AG04450 (cell line): Measurements from ENCODE around the gene ASB12. TPM values are rescaled to one million over a fixed set of nuclear protein-coding genes. Genes with fewer than 3 reads are reported as not detected.

ENCODE experiments used
- CTCF ChIA-PET: fragments of 300-600, 350-600 bp; formaldehyde crosslinking; extraction: SDS; loops from one replicate; lab custom pipeline; 2022; ENCODE audit warnings: antibody characterized with exemption, inconsistent platforms; lab: Charles Lee
- POLR2A ChIA-PET: fragments of 350-600 bp; formaldehyde crosslinking; extraction: SDS; loops from one replicate; lab custom pipeline; 2021; ENCODE audit warnings: antibody characterized with exemption, inconsistent platforms; lab: Yijun Ruan, JAX
- DNase-seq: peaks from one replicate; pipeline ENCODE4 v3.0.0-alpha.2; 2011; ENCODE audit warnings: low read depth, low spot score
- H3K27ac ChIP-seq: one replicate; pipeline ENCODE4 v1.5.1; 2012; ENCODE audit warnings: low read depth, low read length, control low read depth
- H3K27me3 ChIP-seq: one replicate; pipeline ENCODE4 v1.6.0; 2012; ENCODE audit warnings: low read length; ENCODE audit not compliant: control insufficient read depth, insufficient read depth
- H3K4me3 ChIP-seq: 2 replicates; pipeline ENCODE4 v1.5.1; 2011; ENCODE audit warnings: mild to moderate bottlenecking, low read depth, low read length, control low read depth
- H3K9me3 ChIP-seq: 2 replicates; pipeline ENCODE4 v1.5.1; 2012; ENCODE audit warnings: low read length; ENCODE audit not compliant: control insufficient read depth, insufficient read depth
- polyA plus RNA-seq: library from polyadenylated mRNA; depleted of rRNA; stranded (reverse); fragments of >200 nt; gene quantifications from 2 replicates; pipeline ENCODE4 v1.2.3, GENCODE V29; 2011
- TF ChIP-seq, protein P1 (sequence below): IDR thresholded peaks from 2 replicates; pipeline ENCODE4 v1.5.1; 2011; ENCODE audit warnings: low read depth, low read length, control low read depth, inconsistent platforms

The ASB12 gene
- polyA plus RNA-seq, 1 experiment = not detected

DNA sequence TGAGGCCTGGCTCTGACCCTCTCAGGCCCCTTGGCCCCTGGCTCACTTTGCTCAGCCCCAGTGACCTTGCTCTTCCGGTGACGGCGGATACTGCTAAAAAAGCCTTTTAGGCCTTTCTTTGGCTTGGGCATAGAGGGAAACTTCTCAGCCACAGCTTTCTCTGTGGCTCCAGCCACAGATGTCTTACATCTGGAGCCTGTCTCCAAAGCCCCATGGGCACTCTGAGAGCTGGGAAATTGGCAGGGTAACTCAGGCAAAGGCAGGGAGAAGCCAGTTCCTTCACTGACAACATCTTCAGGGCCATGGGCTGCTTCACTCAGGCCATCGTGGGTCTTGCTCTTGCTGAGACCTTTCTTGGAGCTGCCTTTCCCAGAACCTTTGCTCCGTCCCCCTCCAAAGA lies 37.7 kb downstream of the ASB12 start:
- DNase-seq = no peak
- Histone ChIP-seq H3K27ac (no peak overlapping the region), H3K27me3 (no peaks in the 10 kb centered on the region), H3K9me3 (no peaks in the 10 kb centered on the region), H3K4me3 (no peak overlapping the region)
- POLR2A ChIA-PET = no interaction called here
- CTCF ChIA-PET = no interaction called here
- TF ChIP-seq, protein P1, sequence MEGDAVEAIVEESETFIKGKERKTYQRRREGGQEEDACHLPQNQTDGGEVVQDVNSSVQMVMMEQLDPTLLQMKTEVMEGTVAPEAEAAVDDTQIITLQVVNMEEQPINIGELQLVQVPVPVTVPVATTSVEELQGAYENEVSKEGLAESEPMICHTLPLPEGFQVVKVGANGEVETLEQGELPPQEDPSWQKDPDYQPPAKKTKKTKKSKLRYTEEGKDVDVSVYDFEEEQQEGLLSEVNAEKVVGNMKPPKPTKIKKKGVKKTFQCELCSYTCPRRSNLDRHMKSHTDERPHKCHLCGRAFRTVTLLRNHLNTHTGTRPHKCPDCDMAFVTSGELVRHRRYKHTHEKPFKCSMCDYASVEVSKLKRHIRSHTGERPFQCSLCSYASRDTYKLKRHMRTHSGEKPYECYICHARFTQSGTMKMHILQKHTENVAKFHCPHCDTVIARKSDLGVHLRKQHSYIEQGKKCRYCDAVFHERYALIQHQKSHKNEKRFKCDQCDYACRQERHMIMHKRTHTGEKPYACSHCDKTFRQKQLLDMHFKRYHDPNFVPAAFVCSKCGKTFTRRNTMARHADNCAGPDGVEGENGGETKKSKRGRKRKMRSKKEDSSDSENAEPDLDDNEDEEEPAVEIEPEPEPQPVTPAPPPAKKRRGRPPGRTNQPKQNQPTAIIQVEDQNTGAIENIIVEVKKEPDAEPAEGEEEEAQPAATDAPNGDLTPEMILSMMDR = no peak

DNA sequence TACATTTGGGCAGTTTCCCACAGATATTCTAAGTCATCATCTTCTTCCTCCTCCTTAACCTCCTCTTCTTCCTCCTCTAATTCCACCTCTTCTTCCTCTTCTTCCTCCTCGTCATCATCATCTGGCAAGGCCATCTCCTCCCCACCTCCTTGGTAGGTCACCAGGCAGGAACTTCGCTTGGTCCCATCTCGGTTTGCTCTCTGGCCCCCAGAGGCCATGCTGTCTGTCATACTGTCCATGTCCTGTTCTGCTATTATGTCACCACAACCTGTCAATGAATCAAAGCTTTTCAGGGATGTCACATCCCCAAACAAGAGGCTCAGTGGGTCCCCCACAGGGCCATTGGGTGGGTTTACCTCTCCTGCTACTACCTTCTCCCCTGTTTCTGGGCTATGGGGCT lies 38.4 kb downstream of the ASB12 start:
- TF ChIP-seq, protein P1 = no peak

DNA sequence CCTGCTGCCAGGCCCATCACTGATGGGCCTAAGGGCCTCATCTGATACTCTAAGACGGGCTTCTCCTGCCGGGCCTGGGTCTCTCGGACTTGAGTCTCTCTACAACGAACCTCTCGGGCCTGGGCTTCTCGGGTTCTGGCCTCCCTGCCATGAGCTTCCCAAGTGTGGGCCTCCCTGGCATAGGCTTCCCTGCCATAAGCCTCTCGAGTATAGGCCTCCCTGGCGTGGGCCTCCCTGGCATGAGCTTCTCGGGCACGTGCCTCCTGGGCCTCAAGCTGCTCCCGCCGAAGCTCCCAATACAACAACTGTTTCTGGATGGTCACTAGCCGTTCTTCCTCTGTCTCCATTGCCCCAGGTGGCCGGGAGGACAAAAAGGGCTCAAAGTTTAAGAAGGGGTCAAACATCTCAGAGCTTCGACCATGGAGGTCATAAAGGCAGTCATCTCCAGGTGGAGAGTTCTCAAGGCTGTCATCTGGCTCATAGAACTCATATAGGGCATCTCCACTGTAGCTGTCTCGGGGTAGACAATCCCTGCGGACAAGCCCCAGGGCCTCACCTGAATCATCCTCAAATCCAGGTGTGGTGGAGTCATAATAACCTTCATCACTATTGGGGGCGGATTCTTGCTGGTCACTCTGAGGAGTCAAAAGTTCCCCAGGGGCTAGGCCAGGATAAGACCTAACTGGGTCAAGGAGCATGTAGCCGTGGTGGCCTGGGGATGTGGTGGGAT lies 39.0 kb downstream of the ASB12 start:
- H3K27me3 ChIP-seq = no peaks in the 10 kb centered on the region
- ChIA-PET CTCF (no interaction called here), POLR2A (no interaction called here)
- H3K4me3 ChIP-seq = no peak overlapping the region
- TF ChIP-seq, protein P1 = no peak
- no peak for DNase-seq
- no peaks in the 10 kb centered on the region for H3K9me3 ChIP-seq
- no peak overlapping the region for H3K27ac ChIP-seq

More for the DNA sequence above, 38.4 kb downstream of the ASB12 start:
- Histone ChIP-seq H3K27ac (no peak overlapping the region), H3K4me3 (no peak overlapping the region), H3K27me3 (no peaks in the 10 kb centered on the region), H3K9me3 (no peaks in the 10 kb centered on the region)
- POLR2A ChIA-PET = no interaction called here
- no peak for DNase-seq
- CTCF ChIA-PET = no interaction called here

DNA sequence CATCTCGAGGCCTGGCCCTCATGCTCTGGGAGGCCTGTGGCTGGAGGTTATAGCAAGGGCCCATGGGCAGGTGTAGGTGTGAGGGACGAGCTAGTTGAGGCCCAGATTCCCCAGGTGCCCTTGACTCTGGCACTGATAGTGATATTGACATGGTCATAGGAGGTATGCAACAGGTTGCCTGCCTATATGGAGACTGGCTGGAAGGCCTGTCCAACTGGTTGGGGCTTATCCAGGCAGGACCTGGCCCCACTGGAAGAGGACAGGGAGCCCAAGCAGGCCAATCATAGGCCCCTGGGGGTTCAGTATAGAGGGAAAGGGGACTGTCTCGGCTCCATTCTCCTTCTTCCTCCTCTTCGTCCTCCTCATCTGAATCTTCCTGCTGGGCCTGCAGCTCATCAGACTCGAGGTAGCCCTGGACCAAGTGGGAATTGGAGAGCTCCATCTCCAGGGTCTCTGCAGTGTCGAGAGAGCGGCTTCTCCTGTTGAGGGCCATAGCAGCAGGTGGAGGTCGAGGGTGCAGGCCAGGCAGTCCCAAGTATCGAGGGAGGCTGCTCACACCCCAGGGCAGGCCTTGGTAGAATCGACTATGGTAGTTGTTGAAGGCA lies 40.2 kb downstream of the ASB12 start:
- ChIA-PET POLR2A (no interaction called here), CTCF (no interaction called here)
- no peak overlapping the region for H3K27ac ChIP-seq
- H3K27me3 ChIP-seq = no peaks in the 10 kb centered on the region
- no peak for DNase-seq
- no peak overlapping the region for H3K4me3 ChIP-seq
- no peaks in the 10 kb centered on the region for H3K9me3 ChIP-seq
- TF ChIP-seq, protein P1 = no peak

DNA sequence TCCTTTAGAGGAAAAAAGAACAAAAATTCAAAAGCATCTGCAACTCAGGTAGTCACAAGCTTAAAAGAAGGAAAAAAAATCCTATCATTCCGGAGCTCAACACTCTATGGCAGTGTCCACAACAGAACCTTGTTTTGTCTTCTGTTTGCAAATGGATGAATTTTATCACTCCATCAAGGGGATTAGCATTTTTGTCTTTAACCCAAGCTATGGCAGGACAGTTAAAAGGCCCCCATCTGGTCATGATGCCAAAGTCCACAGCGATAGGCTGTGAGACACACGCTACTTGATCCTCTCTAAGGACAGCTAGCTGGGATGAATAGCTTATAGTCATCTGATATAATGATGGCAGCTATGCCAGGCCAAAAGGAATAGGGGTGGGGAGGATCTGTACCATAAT lies 41.5 kb downstream of the ASB12 start:
- no peak overlapping the region for H3K4me3 ChIP-seq
- POLR2A ChIA-PET = no interaction called here
- no peak overlapping the region for H3K27ac ChIP-seq
- H3K27me3 ChIP-seq = no peaks in the 10 kb centered on the region
- CTCF ChIA-PET = no interaction called here
- DNase-seq = no peak
- TF ChIP-seq, protein P1 = no peak
- no peaks in the 10 kb centered on the region for H3K9me3 ChIP-seq
